Chondrocyte (in vitro differentiated cells): ENCODE measurements around the gene PDCD1LG2. TPM values are rescaled to one million over a fixed set of nuclear protein-coding genes. Genes with fewer than 3 reads are reported as not detected.

ENCODE experiments used
- DNase-seq: peaks from one replicate; pipeline ENCODE4 v3.0.0; 2021; ENCODE audit warnings: mixed read lengths, low spot score
- H3K27ac Mint-ChIP-seq: one replicate; pipeline ENCODE4 v1.8.0; 2021; ENCODE audit warnings: mild to moderate bottlenecking, moderate library complexity, mixed read lengths; ENCODE audit not compliant: unreplicated experiment
- H3K27me3 Mint-ChIP-seq: 2 replicates; pipeline ENCODE4 v1.8.0; 2021; ENCODE audit warnings: low read depth, mixed read lengths
- H3K36me3 Mint-ChIP-seq: 2 replicates; pipeline ENCODE4 v1.8.0; 2021; ENCODE audit warnings: low read depth, mixed read lengths
- H3K4me1 Mint-ChIP-seq: 2 replicates; pipeline ENCODE4 v1.8.0; 2021; ENCODE audit warnings: low read depth, mild to moderate bottlenecking, mixed read lengths
- H3K4me3 Mint-ChIP-seq: one replicate; pipeline ENCODE4 v1.8.0; 2021; ENCODE audit warnings: mild to moderate bottlenecking, moderate library complexity, mixed read lengths; ENCODE audit not compliant: unreplicated experiment
- H3K9me3 Mint-ChIP-seq: 2 replicates; pipeline ENCODE4 v1.8.0; 2021; ENCODE audit warnings: low read depth, mixed read lengths
- total RNA-seq: library from RNA; stranded (reverse); gene quantifications from 3 replicates; pipeline ENCODE4 v1.2.1, GENCODE V29; 2021
- TF ChIP-seq, protein P1 (sequence below): fragments of 200-600 bp; sonication (generic); IDR thresholded peaks from 2 replicates; pipeline ENCODE4 v1.5.0; 2021; ENCODE audit warnings: antibody characterized with exemption, mild to moderate bottlenecking, moderate library complexity

Gene PDCD1LG2
- total RNA-seq, 1 donor from 2014 or later, result 1.1 TPM

GRCh38 chr9:5514617-5515260 is 4.4 kb downstream of the PDCD1LG2 start:
- Mint-ChIP-seq H3K27ac (no peak overlapping the region), H3K4me3 (no peak overlapping the region), H3K9me3 (no peaks in the 10 kb centered on the region), H3K36me3 (no peaks in the 10 kb centered on the region), H3K27me3 (no peaks in the 10 kb centered on the region), H3K4me1 (peaks cover 24% of the 10 kb centered on the region)
- no peak for DNase-seq
- TF ChIP-seq, protein P1, sequence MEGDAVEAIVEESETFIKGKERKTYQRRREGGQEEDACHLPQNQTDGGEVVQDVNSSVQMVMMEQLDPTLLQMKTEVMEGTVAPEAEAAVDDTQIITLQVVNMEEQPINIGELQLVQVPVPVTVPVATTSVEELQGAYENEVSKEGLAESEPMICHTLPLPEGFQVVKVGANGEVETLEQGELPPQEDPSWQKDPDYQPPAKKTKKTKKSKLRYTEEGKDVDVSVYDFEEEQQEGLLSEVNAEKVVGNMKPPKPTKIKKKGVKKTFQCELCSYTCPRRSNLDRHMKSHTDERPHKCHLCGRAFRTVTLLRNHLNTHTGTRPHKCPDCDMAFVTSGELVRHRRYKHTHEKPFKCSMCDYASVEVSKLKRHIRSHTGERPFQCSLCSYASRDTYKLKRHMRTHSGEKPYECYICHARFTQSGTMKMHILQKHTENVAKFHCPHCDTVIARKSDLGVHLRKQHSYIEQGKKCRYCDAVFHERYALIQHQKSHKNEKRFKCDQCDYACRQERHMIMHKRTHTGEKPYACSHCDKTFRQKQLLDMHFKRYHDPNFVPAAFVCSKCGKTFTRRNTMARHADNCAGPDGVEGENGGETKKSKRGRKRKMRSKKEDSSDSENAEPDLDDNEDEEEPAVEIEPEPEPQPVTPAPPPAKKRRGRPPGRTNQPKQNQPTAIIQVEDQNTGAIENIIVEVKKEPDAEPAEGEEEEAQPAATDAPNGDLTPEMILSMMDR, result no peak

DNA sequence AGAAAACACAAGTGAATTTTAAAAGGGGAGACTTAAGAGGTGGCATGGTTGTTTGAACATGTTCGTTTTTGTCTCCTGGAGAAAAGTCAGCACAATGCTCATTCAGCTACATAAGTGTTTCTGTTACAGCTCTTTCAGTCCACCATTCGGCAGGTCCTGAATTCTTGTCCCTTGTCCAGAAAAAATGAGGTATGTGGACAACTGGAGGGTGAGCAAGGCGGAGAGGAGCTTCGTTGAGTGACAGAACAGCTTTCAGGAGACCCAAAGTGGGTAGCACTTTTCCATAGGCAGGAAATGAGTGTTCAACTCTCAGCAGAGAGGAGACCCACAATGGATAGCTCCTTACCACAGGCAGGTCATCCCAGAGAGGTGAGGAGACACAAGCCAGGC is 4.9 kb downstream of the PDCD1LG2 start:
- H3K27me3 Mint-ChIP-seq, result no peaks in the 10 kb centered on the region
- H3K4me3 Mint-ChIP-seq, result no peak overlapping the region
- H3K27ac Mint-ChIP-seq, result no peak overlapping the region
- DNase-seq, result no peak
- peaks cover 18% of the 10 kb centered on the region for H3K4me1 Mint-ChIP-seq
- TF ChIP-seq, protein P1, result no peak
- H3K36me3 Mint-ChIP-seq, result no peaks in the 10 kb centered on the region
- H3K9me3 Mint-ChIP-seq, result no peaks in the 10 kb centered on the region

DNA sequence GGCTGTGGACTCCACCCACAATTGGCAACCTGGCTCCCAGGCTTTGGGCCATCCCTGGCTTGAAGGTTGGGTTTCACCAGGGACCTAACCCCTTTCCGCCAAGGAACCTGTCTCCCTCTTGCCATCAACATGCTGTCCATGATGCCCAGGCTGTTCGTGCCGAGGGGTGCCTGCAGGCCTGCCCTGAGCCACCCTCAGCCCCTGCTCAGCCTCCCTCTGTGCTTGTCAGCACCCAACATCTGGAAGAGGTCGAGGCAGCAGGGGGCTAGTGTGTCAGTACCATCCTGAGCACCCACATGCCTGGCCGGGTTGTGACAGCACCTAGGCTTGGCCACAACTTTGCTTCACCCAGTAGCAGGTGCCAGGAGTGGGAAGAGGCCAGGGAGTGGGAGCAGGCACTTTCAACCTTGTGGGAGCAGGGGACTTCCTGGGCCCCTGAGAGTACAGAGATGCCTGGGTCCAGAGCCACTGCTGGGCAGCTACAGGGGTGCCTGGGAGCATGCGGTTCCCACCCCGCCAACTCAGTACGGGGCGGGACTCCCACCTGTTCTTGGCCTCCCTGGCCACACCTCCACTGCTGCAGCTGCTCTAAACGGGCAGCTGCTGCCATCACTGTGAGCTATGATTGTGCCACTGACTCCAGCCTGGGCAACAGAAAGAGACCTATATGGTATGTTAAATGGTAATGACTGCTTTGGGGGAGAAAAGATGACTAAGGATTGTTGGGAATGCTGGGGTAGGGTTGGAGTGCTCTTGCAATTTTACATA is 6.3 kb downstream of the PDCD1LG2 start:
- H3K4me1 Mint-ChIP-seq, result peaks cover 6% of the 10 kb centered on the region
- H3K36me3 Mint-ChIP-seq, result no peaks in the 10 kb centered on the region
- TF ChIP-seq, protein P1, result no peak
- no peak overlapping the region for H3K27ac Mint-ChIP-seq
- H3K4me3 Mint-ChIP-seq, result no peak overlapping the region
- no peaks in the 10 kb centered on the region for H3K9me3 Mint-ChIP-seq
- no peaks in the 10 kb centered on the region for H3K27me3 Mint-ChIP-seq
- DNase-seq, result no peak

DNA sequence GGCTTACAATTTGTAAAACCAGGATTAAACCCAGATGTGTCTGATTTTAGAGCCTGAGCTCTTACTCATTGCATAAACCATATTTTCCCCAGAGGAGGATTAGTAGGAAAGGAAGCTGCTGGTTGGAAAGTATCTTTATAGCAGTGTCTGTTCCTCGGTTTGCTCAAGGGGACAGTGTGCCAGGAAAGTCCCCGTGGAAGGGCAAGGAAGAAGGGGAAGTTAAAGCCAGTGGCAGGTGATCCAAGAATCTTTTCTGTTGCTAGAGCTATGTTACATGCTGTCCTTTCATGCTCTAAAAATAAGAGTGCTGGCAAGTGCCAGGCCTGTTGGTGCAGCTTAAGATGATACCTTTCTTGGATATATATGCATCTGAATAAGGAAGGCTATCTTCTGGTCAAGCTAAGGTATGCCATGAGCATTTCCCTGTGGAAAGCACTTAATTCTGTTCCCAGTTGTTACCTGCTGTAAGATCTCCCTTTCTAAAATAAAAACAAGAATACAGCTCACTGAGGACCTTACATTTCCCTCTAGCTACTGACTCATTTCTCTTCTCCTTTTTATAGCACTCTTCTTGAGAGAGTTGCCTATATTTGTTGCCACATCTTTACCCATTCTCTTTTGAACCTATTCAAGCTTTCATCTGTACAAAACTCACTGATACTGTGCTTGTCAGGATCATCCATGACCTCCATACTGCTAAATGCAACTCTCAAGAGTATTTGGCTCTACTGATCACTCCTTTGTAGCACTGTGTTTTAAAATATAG is 8.0 kb downstream of the PDCD1LG2 start:
- Mint-ChIP-seq H3K4me1 (peaks cover 6% of the 10 kb centered on the region), H3K36me3 (no peaks in the 10 kb centered on the region), H3K4me3 (no peak overlapping the region), H3K27ac (no peak overlapping the region), H3K9me3 (no peaks in the 10 kb centered on the region), H3K27me3 (no peaks in the 10 kb centered on the region)
- no peak for DNase-seq
- TF ChIP-seq, protein P1, result no peak

DNA sequence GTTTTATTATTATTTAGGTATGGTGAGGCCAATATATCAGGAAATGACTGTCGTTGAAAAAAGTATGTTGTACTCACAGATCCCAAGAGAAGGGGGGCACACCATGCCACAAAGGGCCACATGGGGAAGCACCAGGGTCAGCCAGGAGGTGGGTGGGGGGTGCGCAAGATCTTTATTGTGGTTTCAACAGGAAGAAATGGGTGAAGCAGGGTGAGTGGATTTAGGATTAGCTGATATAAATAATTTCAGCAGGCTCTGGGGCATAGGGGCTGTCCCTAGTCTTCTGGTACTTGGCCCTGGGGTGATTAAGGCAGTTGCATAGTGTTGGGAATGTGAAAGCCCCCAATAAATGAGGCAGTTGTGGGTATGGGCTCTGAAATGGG is 8.6 kb downstream of the PDCD1LG2 start:
- H3K36me3 Mint-ChIP-seq, result no peaks in the 10 kb centered on the region
- no peak overlapping the region for H3K4me3 Mint-ChIP-seq
- DNase-seq, result no peak
- H3K27ac Mint-ChIP-seq, result no peak overlapping the region
- no peaks in the 10 kb centered on the region for H3K27me3 Mint-ChIP-seq
- TF ChIP-seq, protein P1, result no peak
- no peaks in the 10 kb centered on the region for H3K9me3 Mint-ChIP-seq
- peaks cover 6% of the 10 kb centered on the region for H3K4me1 Mint-ChIP-seq
